GM23338 (cell line): Measurements from ENCODE around the gene IMMP2L. TPM values are rescaled to one million over a fixed set of nuclear protein-coding genes. Genes with fewer than 3 reads are reported as not detected.

Source experiments
- ATAC-seq: fragments of 200-7000 bp; cut with Tn5 transposase; 3 replicates; pipeline ENCODE4 v1.9.1; 2020
- DNase-seq: peaks from one replicate; pipeline ENCODE4 v3.0.0-alpha.2; 2015; ENCODE audit warnings: low spot score
- H2AFZ ChIP-seq: fragments of 200-600 bp; sonication (generic); 2 replicates; pipeline ENCODE4 v1.8.0; 2016; ENCODE audit warnings: antibody characterized with exemption, mild to moderate bottlenecking, moderate library complexity
- H3F3A ChIP-seq: fragments of 200-600 bp; sonication (generic); replicated peaks from 2 replicates; pipeline ENCODE4 v1.8.0; 2017; ENCODE audit warnings: antibody characterized with exemption, mixed run types, low read depth
- H3K27ac ChIP-seq: fragments of 200-600 bp; sonication (generic); 2 replicates; pipeline ENCODE4 v1.6.1; 2016; ENCODE audit warnings: low read depth
- H3K27me3 ChIP-seq: fragments of 200-600 bp; sonication (generic); 2 replicates; pipeline ENCODE4 v1.8.0; 2016; ENCODE audit warnings: mild to moderate bottlenecking, mixed run types, moderate library complexity; ENCODE audit not compliant: insufficient read depth
- H3K36me3 ChIP-seq: fragments of 200-600 bp; sonication (generic); 2 replicates; pipeline ENCODE4 v1.8.0; 2016; ENCODE audit warnings: mild to moderate bottlenecking; ENCODE audit not compliant: insufficient read depth
- H3K4me1 ChIP-seq: fragments of 200-600 bp; sonication (generic); 2 replicates; pipeline ENCODE4 v1.8.0; 2016; ENCODE audit warnings: mild to moderate bottlenecking, moderate library complexity; ENCODE audit not compliant: insufficient read depth
- H3K4me2 ChIP-seq: fragments of 200-600 bp; sonication (generic); 2 replicates; pipeline ENCODE4 v1.7.1; 2017; ENCODE audit warnings: mixed run types
- H3K4me3 ChIP-seq: fragments of 200-600 bp; sonication (generic); 2 replicates; pipeline ENCODE4 v1.6.1; 2016; ENCODE audit warnings: mixed run types
- H3K79me2 ChIP-seq: fragments of 200-600 bp; sonication (generic); replicated peaks from 2 replicates; pipeline ENCODE4 v1.8.0; 2017; ENCODE audit warnings: mild to moderate bottlenecking; ENCODE audit not compliant: insufficient read depth
- H3K9me2 ChIP-seq: fragments of 200-600 bp; sonication (generic); 2 replicates; pipeline ENCODE4 v1.8.0; 2017; ENCODE audit not compliant: insufficient read depth
- H4K20me1 ChIP-seq: fragments of 200-600 bp; sonication (generic); replicated peaks from 2 replicates; pipeline ENCODE4 v1.8.0; 2017; ENCODE audit warnings: mild to moderate bottlenecking; ENCODE audit not compliant: insufficient read depth
- H3K27ac Mint-ChIP-seq: 2 replicates; pipeline ENCODE4 v1.8.0; 2020; ENCODE audit warnings: inconsistent platforms, mild to moderate bottlenecking, moderate library complexity, mixed read lengths
- H3K27me3 Mint-ChIP-seq: 3 replicates; pipeline ENCODE4 v1.8.0; 2022; ENCODE audit warnings: low read depth, mild to moderate bottlenecking, moderate library complexity, mixed read lengths, inconsistent platforms; ENCODE audit not compliant: insufficient read depth, poor library complexity
- H3K36me3 Mint-ChIP-seq: 3 replicates; pipeline ENCODE4 v1.8.0; 2021; ENCODE audit warnings: low read depth, mild to moderate bottlenecking, inconsistent platforms, moderate library complexity, mixed read lengths
- H3K4me1 Mint-ChIP-seq: 3 replicates; pipeline ENCODE4 v1.8.0; 2020; ENCODE audit warnings: mild to moderate bottlenecking, inconsistent platforms, mixed read lengths
- H3K4me3 Mint-ChIP-seq: 3 replicates; pipeline ENCODE4 v1.8.0; 2021; ENCODE audit warnings: moderate library complexity, mild to moderate bottlenecking, inconsistent platforms, mixed read lengths
- H3K9me3 Mint-ChIP-seq: 3 replicates; pipeline ENCODE4 v1.8.0; 2020; ENCODE audit warnings: moderate library complexity, mild to moderate bottlenecking, inconsistent platforms, mixed read lengths
- CREB1 ChIP-seq: fragments of 250-450 bp; sonication (Bioruptor Pico); IDR thresholded peaks from 2 replicates; pipeline ENCODE4 v1.5.0; 2020; ENCODE audit warnings: low read depth, mild to moderate bottlenecking, moderate library complexity
- EZH2 ChIP-seq: fragments of 200-600 bp; sonication (generic); IDR thresholded peaks from one replicate; pipeline ENCODE4 v1.8.0; 2017; ENCODE audit warnings: antibody characterized with exemption, mild to moderate bottlenecking, low read depth; ENCODE audit not compliant: unreplicated experiment
- JUNB ChIP-seq: IDR thresholded peaks from one replicate; pipeline ENCODE4 v1.6.1; 2016; ENCODE audit warnings: antibody characterized with exemption; ENCODE audit not compliant: unreplicated experiment
- NANOG ChIP-seq: IDR thresholded peaks from 2 replicates; pipeline ENCODE4 v1.6.1; 2016; ENCODE audit warnings: antibody characterized with exemption, borderline replicate concordance
- POLR2AphosphoS5 ChIP-seq: IDR thresholded peaks from 2 replicates; pipeline ENCODE4 v1.6.1; 2016; ENCODE audit warnings: antibody characterized with exemption, low read depth
- STAT1 ChIP-seq: IDR thresholded peaks from one replicate; pipeline ENCODE4 v1.6.1; 2016; ENCODE audit warnings: antibody characterized with exemption; ENCODE audit not compliant: unreplicated experiment
- ZNF114 ChIP-seq: fragments of 250-450 bp; sonication (Bioruptor Pico); IDR thresholded peaks from 2 replicates; pipeline ENCODE4 v1.5.0; 2020; ENCODE audit warnings: mild to moderate bottlenecking, moderate library complexity
- ZNF331 ChIP-seq: fragments of 250-450 bp; sonication (Bioruptor Pico); IDR thresholded peaks from 2 replicates; pipeline ENCODE4 v1.5.0; 2020; ENCODE audit warnings: low read depth, mild to moderate bottlenecking, moderate library complexity
- polyA plus RNA-seq: library from polyadenylated mRNA; unstranded; fragments of >200 nt; fragmentation: Nextera tagmentation; extraction: Ambion mirVana; gene quantifications from 2 replicates; pipeline ENCODE4 v1.2.1, GENCODE V29; 2016
- total RNA-seq: library from RNA; depleted of rRNA; stranded (reverse); fragments of >200 nt; shearing (Covaris generic); gene quantifications from 2 replicates; pipeline ENCODE4 v1.2.3, GENCODE V29; 2014
- TF ChIP-seq, protein P1 (sequence below): fragments of 250-450 bp; sonication (Bioruptor Pico); IDR thresholded peaks from 2 replicates; pipeline ENCODE4 v1.5.0; 2020; ENCODE audit warnings: mild to moderate bottlenecking, moderate library complexity
- TF ChIP-seq, protein P2 (sequence below): IDR thresholded peaks from one replicate; pipeline ENCODE4 v1.6.1; 2018; ENCODE audit warnings: antibody characterized with exemption; ENCODE audit not compliant: unreplicated experiment
- TF ChIP-seq, protein P3 (sequence below): IDR thresholded peaks from 2 replicates; pipeline ENCODE4 v1.6.1; 2016; ENCODE audit warnings: antibody characterized with exemption
- TF ChIP-seq, protein P4 (sequence below), 2 experiments: fragments of 200-600 bp in 1 of 2; sonication (generic) in 1 of 2; conservative IDR thresholded peaks; 2 replicates each; pipeline versions ENCODE4 v1.5.1 to v1.6.1; 2016 to 2017; ENCODE audit warnings: antibody characterized with exemption in 2 of 2, low read depth in 2 of 2, mild to moderate bottlenecking in 2 of 2, moderate library complexity in 1 of 2

The IMMP2L gene
- total and polyA plus RNA-seq, 2 experiments from 2014 or later: 7.3 to 14.0 TPM

DNA sequence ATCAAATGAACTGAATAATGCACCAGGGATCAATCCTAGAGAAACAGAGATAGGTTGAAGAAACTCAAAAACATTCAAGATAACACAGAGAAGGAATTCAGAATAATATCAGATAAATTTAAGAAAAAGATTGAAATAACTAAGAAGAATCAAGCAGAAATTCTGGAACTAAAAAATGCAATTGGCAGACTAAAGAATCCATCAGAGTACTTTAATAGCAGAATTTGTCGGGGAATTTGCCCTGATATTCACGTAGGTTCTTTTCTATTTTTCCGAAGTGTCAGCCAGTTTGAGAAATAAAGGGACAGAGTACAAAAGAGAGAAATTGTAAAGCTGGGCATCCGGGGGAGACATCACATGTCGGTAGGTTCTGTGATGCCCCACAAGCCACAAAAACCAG is 9.4 kb upstream of the IMMP2L start (continued):
- TF ChIP-seq, protein P1, sequence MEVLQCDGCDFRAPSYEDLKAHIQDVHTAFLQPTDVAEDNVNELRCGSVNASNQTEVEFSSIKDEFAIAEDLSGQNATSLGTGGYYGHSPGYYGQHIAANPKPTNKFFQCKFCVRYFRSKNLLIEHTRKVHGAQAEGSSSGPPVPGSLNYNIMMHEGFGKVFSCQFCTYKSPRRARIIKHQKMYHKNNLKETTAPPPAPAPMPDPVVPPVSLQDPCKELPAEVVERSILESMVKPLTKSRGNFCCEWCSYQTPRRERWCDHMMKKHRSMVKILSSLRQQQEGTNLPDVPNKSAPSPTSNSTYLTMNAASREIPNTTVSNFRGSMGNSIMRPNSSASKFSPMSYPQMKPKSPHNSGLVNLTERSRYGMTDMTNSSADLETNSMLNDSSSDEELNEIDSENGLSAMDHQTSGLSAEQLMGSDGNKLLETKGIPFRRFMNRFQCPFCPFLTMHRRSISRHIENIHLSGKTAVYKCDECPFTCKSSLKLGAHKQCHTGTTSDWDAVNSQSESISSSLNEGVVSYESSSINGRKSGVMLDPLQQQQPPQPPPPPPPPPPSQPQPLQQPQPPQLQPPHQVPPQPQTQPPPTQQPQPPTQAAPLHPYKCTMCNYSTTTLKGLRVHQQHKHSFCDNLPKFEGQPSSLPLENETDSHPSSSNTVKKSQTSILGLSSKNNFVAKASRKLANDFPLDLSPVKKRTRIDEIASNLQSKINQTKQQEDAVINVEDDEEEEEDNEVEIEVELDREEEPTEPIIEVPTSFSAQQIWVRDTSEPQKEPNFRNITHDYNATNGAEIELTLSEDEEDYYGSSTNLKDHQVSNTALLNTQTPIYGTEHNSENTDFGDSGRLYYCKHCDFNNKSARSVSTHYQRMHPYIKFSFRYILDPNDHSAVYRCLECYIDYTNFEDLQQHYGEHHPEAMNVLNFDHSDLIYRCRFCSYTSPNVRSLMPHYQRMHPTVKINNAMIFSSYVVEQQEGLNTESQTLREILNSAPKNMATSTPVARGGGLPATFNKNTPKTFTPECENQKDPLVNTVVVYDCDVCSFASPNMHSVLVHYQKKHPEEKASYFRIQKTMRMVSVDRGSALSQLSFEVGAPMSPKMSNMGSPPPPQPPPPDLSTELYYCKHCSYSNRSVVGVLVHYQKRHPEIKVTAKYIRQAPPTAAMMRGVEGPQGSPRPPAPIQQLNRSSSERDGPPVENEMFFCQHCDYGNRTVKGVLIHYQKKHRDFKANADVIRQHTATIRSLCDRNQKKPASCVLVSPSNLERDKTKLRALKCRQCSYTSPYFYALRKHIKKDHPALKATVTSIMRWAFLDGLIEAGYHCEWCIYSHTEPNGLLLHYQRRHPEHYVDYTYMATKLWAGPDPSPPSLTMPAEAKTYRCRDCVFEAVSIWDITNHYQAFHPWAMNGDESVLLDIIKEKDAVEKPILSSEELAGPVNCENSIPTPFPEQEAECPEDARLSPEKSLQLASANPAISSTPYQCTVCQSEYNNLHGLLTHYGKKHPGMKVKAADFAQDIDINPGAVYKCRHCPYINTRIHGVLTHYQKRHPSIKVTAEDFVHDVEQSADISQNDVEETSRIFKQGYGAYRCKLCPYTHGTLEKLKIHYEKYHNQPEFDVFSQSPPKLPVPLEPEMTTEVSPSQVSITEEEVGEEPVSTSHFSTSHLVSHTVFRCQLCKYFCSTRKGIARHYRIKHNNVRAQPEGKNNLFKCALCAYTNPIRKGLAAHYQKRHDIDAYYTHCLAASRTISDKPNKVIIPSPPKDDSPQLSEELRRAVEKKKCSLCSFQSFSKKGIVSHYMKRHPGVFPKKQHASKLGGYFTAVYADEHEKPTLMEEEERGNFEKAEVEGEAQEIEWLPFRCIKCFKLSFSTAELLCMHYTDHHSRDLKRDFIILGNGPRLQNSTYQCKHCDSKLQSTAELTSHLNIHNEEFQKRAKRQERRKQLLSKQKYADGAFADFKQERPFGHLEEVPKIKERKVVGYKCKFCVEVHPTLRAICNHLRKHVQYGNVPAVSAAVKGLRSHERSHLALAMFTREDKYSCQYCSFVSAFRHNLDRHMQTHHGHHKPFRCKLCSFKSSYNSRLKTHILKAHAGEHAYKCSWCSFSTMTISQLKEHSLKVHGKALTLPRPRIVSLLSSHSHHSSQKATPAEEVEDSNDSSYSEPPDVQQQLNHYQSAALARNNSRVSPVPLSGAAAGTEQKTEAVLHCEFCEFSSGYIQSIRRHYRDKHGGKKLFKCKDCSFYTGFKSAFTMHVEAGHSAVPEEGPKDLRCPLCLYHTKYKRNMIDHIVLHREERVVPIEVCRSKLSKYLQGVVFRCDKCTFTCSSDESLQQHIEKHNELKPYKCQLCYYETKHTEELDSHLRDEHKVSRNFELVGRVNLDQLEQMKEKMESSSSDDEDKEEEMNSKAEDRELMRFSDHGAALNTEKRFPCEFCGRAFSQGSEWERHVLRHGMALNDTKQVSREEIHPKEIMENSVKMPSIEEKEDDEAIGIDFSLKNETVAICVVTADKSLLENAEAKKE (CRISPR knock-in tag): no peak

DNA sequence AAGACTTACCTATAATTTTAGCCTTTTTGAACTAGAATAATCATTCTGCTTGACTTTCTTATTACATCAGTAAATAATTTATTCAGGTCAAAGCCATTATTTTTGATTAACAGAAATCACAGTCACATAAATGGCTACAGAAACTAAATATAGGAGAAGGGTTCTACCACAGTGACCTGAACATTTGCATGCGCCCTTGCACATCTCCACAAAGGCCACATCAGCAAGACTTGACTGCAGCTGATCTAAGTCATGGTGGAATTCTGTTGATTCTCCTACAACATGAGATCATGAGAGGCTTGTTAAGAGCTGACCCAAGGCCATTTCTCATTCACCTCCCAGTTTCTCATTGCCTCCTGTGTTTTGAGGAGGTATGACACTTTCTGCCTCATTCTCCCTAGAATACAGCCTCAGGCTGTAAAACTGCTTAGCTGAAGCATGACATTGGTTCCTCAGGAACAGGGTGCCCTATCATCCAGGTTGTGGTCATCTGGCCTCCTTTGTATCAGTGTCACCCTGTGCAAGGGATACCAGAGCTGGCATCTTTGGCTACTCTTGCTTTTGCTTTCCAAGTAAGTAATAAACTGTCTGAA is 6.7 kb upstream of the IMMP2L start:
- no peaks in the 10 kb centered on the region for H4K20me1 ChIP-seq
- H2AFZ ChIP-seq: no peak overlapping the region
- 0 out of 2 replicates have a peak, but pooled peaks cover 7% of the 10 kb centered on the region for H3K9me2 ChIP-seq
- Mint-ChIP-seq H3K9me3 (peaks cover 27% of the 10 kb centered on the region), H3K36me3 (peaks cover 14% of the 10 kb centered on the region), H3K27ac (no peak overlapping the region), H3K4me1 (no peaks in the 10 kb centered on the region), H3K27me3 (peaks cover 4% of the 10 kb centered on the region), H3K4me3 (no peak overlapping the region)
- no peaks in the 10 kb centered on the region for H3K27me3 ChIP-seq
- ATAC-seq: no peak
- no peaks in the 10 kb centered on the region for H3K4me1 ChIP-seq
- no peaks in the 10 kb centered on the region for H3F3A ChIP-seq
- H3K4me2 ChIP-seq: no peak overlapping the region
- no peak for DNase-seq
- no peak overlapping the region for H3K4me3 ChIP-seq
- H3K36me3 ChIP-seq: peaks cover 7% of the 10 kb centered on the region; the same call in 1 of the 2 replicates
- no peaks in the 10 kb centered on the region for H3K79me2 ChIP-seq
- H3K27ac ChIP-seq: no peak overlapping the region
- TF ChIP-seq STAT1 (no peak), EZH2 (no peak), NANOG (no peak), JUNB (no peak), POLR2AphosphoS5 (no peak), CREB1 (CRISPR knock-in tag) (no peak), ZNF331 (CRISPR knock-in tag) (no peak), ZNF114 (CRISPR knock-in tag) (no peak)
- TF ChIP-seq, protein P2, sequence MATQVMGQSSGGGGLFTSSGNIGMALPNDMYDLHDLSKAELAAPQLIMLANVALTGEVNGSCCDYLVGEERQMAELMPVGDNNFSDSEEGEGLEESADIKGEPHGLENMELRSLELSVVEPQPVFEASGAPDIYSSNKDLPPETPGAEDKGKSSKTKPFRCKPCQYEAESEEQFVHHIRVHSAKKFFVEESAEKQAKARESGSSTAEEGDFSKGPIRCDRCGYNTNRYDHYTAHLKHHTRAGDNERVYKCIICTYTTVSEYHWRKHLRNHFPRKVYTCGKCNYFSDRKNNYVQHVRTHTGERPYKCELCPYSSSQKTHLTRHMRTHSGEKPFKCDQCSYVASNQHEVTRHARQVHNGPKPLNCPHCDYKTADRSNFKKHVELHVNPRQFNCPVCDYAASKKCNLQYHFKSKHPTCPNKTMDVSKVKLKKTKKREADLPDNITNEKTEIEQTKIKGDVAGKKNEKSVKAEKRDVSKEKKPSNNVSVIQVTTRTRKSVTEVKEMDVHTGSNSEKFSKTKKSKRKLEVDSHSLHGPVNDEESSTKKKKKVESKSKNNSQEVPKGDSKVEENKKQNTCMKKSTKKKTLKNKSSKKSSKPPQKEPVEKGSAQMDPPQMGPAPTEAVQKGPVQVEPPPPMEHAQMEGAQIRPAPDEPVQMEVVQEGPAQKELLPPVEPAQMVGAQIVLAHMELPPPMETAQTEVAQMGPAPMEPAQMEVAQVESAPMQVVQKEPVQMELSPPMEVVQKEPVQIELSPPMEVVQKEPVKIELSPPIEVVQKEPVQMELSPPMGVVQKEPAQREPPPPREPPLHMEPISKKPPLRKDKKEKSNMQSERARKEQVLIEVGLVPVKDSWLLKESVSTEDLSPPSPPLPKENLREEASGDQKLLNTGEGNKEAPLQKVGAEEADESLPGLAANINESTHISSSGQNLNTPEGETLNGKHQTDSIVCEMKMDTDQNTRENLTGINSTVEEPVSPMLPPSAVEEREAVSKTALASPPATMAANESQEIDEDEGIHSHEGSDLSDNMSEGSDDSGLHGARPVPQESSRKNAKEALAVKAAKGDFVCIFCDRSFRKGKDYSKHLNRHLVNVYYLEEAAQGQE: no peak
- TF ChIP-seq, protein P3, sequence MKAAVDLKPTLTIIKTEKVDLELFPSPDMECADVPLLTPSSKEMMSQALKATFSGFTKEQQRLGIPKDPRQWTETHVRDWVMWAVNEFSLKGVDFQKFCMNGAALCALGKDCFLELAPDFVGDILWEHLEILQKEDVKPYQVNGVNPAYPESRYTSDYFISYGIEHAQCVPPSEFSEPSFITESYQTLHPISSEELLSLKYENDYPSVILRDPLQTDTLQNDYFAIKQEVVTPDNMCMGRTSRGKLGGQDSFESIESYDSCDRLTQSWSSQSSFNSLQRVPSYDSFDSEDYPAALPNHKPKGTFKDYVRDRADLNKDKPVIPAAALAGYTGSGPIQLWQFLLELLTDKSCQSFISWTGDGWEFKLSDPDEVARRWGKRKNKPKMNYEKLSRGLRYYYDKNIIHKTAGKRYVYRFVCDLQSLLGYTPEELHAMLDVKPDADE: no peak
- TF ChIP-seq, protein P4, sequence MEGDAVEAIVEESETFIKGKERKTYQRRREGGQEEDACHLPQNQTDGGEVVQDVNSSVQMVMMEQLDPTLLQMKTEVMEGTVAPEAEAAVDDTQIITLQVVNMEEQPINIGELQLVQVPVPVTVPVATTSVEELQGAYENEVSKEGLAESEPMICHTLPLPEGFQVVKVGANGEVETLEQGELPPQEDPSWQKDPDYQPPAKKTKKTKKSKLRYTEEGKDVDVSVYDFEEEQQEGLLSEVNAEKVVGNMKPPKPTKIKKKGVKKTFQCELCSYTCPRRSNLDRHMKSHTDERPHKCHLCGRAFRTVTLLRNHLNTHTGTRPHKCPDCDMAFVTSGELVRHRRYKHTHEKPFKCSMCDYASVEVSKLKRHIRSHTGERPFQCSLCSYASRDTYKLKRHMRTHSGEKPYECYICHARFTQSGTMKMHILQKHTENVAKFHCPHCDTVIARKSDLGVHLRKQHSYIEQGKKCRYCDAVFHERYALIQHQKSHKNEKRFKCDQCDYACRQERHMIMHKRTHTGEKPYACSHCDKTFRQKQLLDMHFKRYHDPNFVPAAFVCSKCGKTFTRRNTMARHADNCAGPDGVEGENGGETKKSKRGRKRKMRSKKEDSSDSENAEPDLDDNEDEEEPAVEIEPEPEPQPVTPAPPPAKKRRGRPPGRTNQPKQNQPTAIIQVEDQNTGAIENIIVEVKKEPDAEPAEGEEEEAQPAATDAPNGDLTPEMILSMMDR (conservative IDR thresholded peaks at IDR 0.05; ENCODE audit: low read depth in 2 of 2): no peak
